K562 (cell line): ENCODE results near the gene TSG101. TPM values are rescaled to one million over a fixed set of nuclear protein-coding genes. Genes with fewer than 3 reads are reported as not detected.

Experiments
- ATAC-seq: fragments of 200-7000 bp; cut with Tn5 transposase; 3 replicates; pipeline ENCODE4 v1.9.1; 2020; ENCODE audit warnings: moderate library complexity
- BruUV-seq: library from RNA; stranded (reverse); fragments of 400-500 nt; replicated peaks from 2 replicates; lab custom pipeline; 2021; lab: Mats Ljungman, UMichigan
- CTCF ChIA-PET: fragments of 300-600 bp; formaldehyde crosslinking; extraction: SDS; loops from one replicate; lab custom pipeline; 2021; ENCODE audit warnings: low intra/inter-chr PET ratio; lab: Yijun Ruan, JAX
- POLR2A ChIA-PET: fragments of 300-600, 350-650 bp; sonication (Branson Sonifier 250); formaldehyde crosslinking; extraction: SDS; loops from one replicate; lab custom pipeline; 2021; ENCODE audit warnings: antibody characterized with exemption, inconsistent platforms; lab: Yijun Ruan, JAX
- DNase-seq, 4 experiments: peaks; one replicate each; pipeline versions ENCODE4 v3.0.0 to v3.0.0-alpha.2; 2011 to 2018; ENCODE audit warnings: low spot score in 3 of 4, mixed read lengths in 3 of 4; ENCODE audit errors: extremely low read depth in 1 of 4
- FAIRE-seq: peaks from 2 replicates; lab custom pipeline; 2011; peaks lifted over from hg19 to GRCh38; lab: Jason Lieb, UNC
- H2AFZ ChIP-seq: 2 replicates; pipeline ENCODE4 v1.6.0; 2011; ENCODE audit warnings: low read depth, low read length, control low read depth, inconsistent platforms
- H3K27ac ChIP-seq: fragments of 200-600 bp; 3 replicates; pipeline ENCODE4 v1.8.0; 2011; ENCODE audit warnings: low read depth, mild to moderate bottlenecking, control low read depth, inconsistent platforms, low read length, moderate library complexity, mixed read lengths; ENCODE audit errors: extremely low read depth
- H3K27me3 ChIP-seq, 2 experiments: fragments of 300-600 bp in 1 of 2; 2 replicates in 1 of 2; 3 replicates in 1 of 2; pipeline versions ENCODE4 v1.6.0 to v1.8.0; 2011; ENCODE audit warnings: inconsistent platforms in 2 of 2, low read length in 2 of 2, mild to moderate bottlenecking in 1 of 2, mixed read lengths in 1 of 2, moderate library complexity in 1 of 2; ENCODE audit not compliant: control insufficient read depth in 2 of 2, insufficient read depth in 2 of 2
- H3K36me3 ChIP-seq: fragments of 300-600 bp; 3 replicates; pipeline ENCODE4 v1.8.0; 2011; ENCODE audit warnings: mild to moderate bottlenecking, low read length, inconsistent platforms; ENCODE audit not compliant: control insufficient read depth, insufficient read depth
- H3K4me1 ChIP-seq, 2 experiments: fragments of 200-600 bp in 1 of 2; replicated peaks in 1 of 2; 2 replicates in 1 of 2; 3 replicates in 1 of 2; pipeline versions ENCODE4 v1.5.1 to v1.8.0; 2011; ENCODE audit warnings: inconsistent platforms in 2 of 2, low read length in 2 of 2, mild to moderate bottlenecking in 1 of 2, mixed read lengths in 1 of 2, moderate library complexity in 1 of 2; ENCODE audit not compliant: control insufficient read depth in 2 of 2, insufficient read depth in 2 of 2
- H3K4me2 ChIP-seq: 2 replicates; pipeline ENCODE4 v1.6.1; 2011; ENCODE audit warnings: low read length, control low read depth, inconsistent platforms, mixed read lengths; ENCODE audit not compliant: insufficient read depth
- H3K4me3 ChIP-seq: fragments of 200-600 bp; sonication (generic), shearing (Covaris generic); 2 replicates; pipeline ENCODE4 v1.5.1; 2016; ENCODE audit warnings: control low read depth, inconsistent platforms
- H3K79me2 ChIP-seq: fragments of 200-600 bp; 3 replicates; pipeline ENCODE4 v1.8.0; 2011; ENCODE audit warnings: low read length, inconsistent platforms; ENCODE audit not compliant: control insufficient read depth, insufficient read depth
- H3K9ac ChIP-seq, 2 experiments: 2 replicates each; pipeline versions ENCODE4 v1.6.0 to v1.6.1; 2011; ENCODE audit warnings: low read depth in 2 of 2, low read length in 2 of 2, control low read depth in 1 of 2, inconsistent platforms in 1 of 2, mild to moderate bottlenecking in 1 of 2, mixed read lengths in 1 of 2; ENCODE audit not compliant: insufficient read depth in 1 of 2
- H3K9me1 ChIP-seq: one replicate; pipeline ENCODE4 v1.6.0; 2011; ENCODE audit warnings: inconsistent platforms, mild to moderate bottlenecking, low read length, moderate library complexity; ENCODE audit not compliant: control insufficient read depth, insufficient read depth
- H3K9me3 ChIP-seq: replicated peaks from 2 replicates; pipeline ENCODE4 v1.5.1; 2011; ENCODE audit warnings: low read depth, low read length, inconsistent platforms; ENCODE audit not compliant: control insufficient read depth, insufficient read depth
- H4K20me1 ChIP-seq: replicated peaks from 2 replicates; pipeline ENCODE4 v1.6.1; 2011; ENCODE audit warnings: low read length, inconsistent platforms, mixed read lengths; ENCODE audit not compliant: control insufficient read depth, insufficient read depth
- ATF7 ChIP-seq: fragments of 450-650 bp; IDR thresholded peaks from 2 replicates; pipeline ENCODE4 v1.7.1; 2014; ENCODE audit warnings: mild to moderate bottlenecking, moderate library complexity
- CHD1 ChIP-seq: fragments of 200-600 bp; sonication (generic); IDR thresholded peaks from one replicate; pipeline ENCODE4 v1.6.1; 2012; ENCODE audit warnings: mild to moderate bottlenecking, moderate library complexity, low read length, inconsistent platforms
- ETV6 ChIP-seq, 3 experiments: fragments of 150-350 bp in 1 of 3; sonication (generic) in 1 of 3; formaldehyde crosslinking in 1 of 3; IDR thresholded peaks; 2 replicates each; pipeline versions ENCODE4 v1.6.1 to v1.8.0; 2014 to 2022; ENCODE audit warnings: borderline replicate concordance in 2 of 3, low read depth in 2 of 3, antibody characterized with exemption in 1 of 3, low read length in 1 of 3, mild to moderate bottlenecking in 1 of 3, missing genetic modification reagents in 1 of 3
- NFATC3 ChIP-seq: fragments of 450-650 bp; IDR thresholded peaks from 2 replicates; pipeline ENCODE4 v1.6.1; 2017; ENCODE audit warnings: mild to moderate bottlenecking
- SUPT5H ChIP-seq: fragments of 450-650 bp; IDR thresholded peaks from 2 replicates; pipeline ENCODE4 v1.6.1; 2016
- TFAM ChIP-seq: fragments of 250-450 bp; sonication (Bioruptor Pico); conservative IDR thresholded peaks from 2 replicates; pipeline ENCODE4 v1.5.0; 2021; ENCODE audit warnings: mild to moderate bottlenecking, moderate library complexity
- XRCC3 ChIP-seq: fragments of 450-650 bp; IDR thresholded peaks from 2 replicates; pipeline ENCODE4 v1.6.1; 2017; ENCODE audit warnings: mild to moderate bottlenecking, moderate library complexity
- ZNF384 ChIP-seq: IDR thresholded peaks from 2 replicates; pipeline ENCODE4 v1.6.1; 2012; ENCODE audit warnings: low read depth, low read length, improper control_type of control experiment
- ZNF431 ChIP-seq: sonication (generic); formaldehyde crosslinking; IDR thresholded peaks from 2 replicates; pipeline ENCODE4 v1.8.0; 2022; ENCODE audit warnings: mild to moderate bottlenecking, missing genetic modification reagents
- ZNF586 ChIP-seq: fragments of 450-650 bp; formaldehyde crosslinking; conservative IDR thresholded peaks from 2 replicates; pipeline ENCODE4 v1.4.0; 2020; ENCODE audit warnings: mild to moderate bottlenecking, moderate library complexity
- WGBS: fragments of 100-300 bp; shearing (Covaris generic); methylation state at CpG from one replicate; pipeline ENCODE4 v1.1.6; 2016; ENCODE audit warnings: low coverage, mixed read lengths; ENCODE audit not compliant: insufficient coverage; ENCODE audit errors: missing lambda C conversion rate; 5-methylcytosine and 5-hydroxymethylcytosine counted together
- in situ Hi-C: fragments of 300-500 bp; cut with MboI; formaldehyde crosslinking; loops from 4 replicates; pipeline ENCODE4 v1.15.0; 2018; ENCODE audit warnings: inconsistent platforms, mixed read lengths
- intact Hi-C: fragments of 100-400 bp; cut with micrococcal nuclease; formaldehyde crosslinking; loops from 2 replicates; pipeline ENCODE4 v1.14.2; 2022
- polyA plus RNA-seq, 8 experiments: library from polyadenylated mRNA; depleted of rRNA in 4 of 8; stranded (reverse) in 5 of 8; unstranded in 3 of 8; fragments of >200 nt; fragmentation: Nextera tagmentation in 2 of 8; fragmentation: Illumina TruSeq in 1 of 8; extraction: Ambion mirVana in 2 of 8; extraction: Trizol in 1 of 8; gene quantifications; 2 replicates each; pipeline versions ENCODE4 v1.2.1 to v1.2.3, GENCODE V29; 2011 to 2014; ENCODE audit warnings: inconsistent platforms in 1 of 8, missing spikeins in 1 of 8
- total RNA-seq, 7 experiments: library from RNA; depleted of rRNA in 6 of 7; stranded (reverse); fragments of >200 nt in 6 of 7; fragmentation: Illumina TruSeq in 2 of 7; extraction: Trizol in 2 of 7; gene quantifications; 2 replicates each; pipeline versions ENCODE4 v1.2.1 to v1.2.3, GENCODE V29; 2011 to 2021; ENCODE audit warnings: low replicate concordance in 1 of 7
- TF ChIP-seq, protein P1 (sequence below): sonication (generic); formaldehyde crosslinking; IDR thresholded peaks from 2 replicates; pipeline ENCODE4 v1.8.0; 2022; ENCODE audit warnings: missing genetic modification reagents, mild to moderate bottlenecking, moderate library complexity, borderline replicate concordance
- TF ChIP-seq, protein P2 (sequence below), 3 experiments: IDR thresholded peaks in 2 of 3; conservative IDR thresholded peaks in 1 of 3; 2 replicates each; pipeline ENCODE4 v1.5.1; 2011 to 2012; ENCODE audit warnings: low read length in 3 of 3, mild to moderate bottlenecking in 3 of 3, control low read depth in 2 of 3, improper control_type of control experiment in 1 of 3, inconsistent platforms in 1 of 3, low read depth in 1 of 3, mixed read lengths in 1 of 3, moderate library complexity in 1 of 3; ENCODE audit not compliant: insufficient read depth in 2 of 3
- TF ChIP-seq, protein P3 (sequence below): fragments of 450-650 bp; conservative IDR thresholded peaks from 2 replicates; pipeline ENCODE4 v1.6.1; 2016; ENCODE audit warnings: missing genetic modification characterization, low read depth, mild to moderate bottlenecking, control low read depth, missing compliant biosample characterization

The TSG101 gene
- total and polyA plus RNA-seq, 9 of the 15 experiments (the other 6 are each of a cell fraction or from before 2014, with no cell fraction given) = 24.6 to 141 (median 60.0) TPM

DNA sequence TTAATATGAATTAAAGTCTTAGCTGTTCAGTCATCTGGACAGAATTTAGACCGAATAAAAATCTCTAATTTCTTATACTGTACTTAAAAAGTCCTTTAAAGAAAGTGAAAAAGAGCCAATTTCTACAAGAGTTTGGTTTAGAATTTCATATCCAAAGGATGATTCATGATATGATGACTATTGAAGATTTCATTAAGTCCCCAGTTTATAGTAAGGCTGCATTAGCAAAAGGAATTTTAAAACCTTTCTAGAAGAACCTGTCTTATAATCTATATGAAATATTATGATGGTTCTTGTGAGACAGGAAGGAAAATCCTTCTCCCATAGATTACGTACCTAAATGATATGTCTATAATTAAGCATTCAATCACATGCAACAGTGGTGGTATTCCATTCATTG, 34.8 kb downstream of the TSG101 start:
- intact Hi-C loops (no loop called here), in situ Hi-C loops (no loop called here)
- H3K4me2 ChIP-seq = no peak overlapping the region
- ATAC-seq (no peak), FAIRE-seq (peak; percentile 46), DNase-seq (no peak)
- H3K9ac ChIP-seq = no peak overlapping the region
- no peaks in the 10 kb centered on the region for H3K79me2 ChIP-seq
- H3K4me1 ChIP-seq = peaks cover 4 to 11% of the 10 kb centered on the region in 2 experiments; a peak in 3 of 5 replicates
- H3K4me3 ChIP-seq = no peak overlapping the region
- H3K27me3 ChIP-seq = no peaks in the 10 kb centered on the region
- peaks cover 15% of the 10 kb centered on the region; the same call in 2 of the 3 replicates for H3K36me3 ChIP-seq
- no peaks in the 10 kb centered on the region for H3K9me3 ChIP-seq
- no peak overlapping the region for H2AFZ ChIP-seq
- no peak overlapping the region for H3K27ac ChIP-seq
- no TSS peak for BruUV-seq
- CTCF ChIA-PET = no interaction called here
- POLR2A ChIA-PET = interaction anchor here (0.6 to 1.5 kb wide), 5 partner anchors 9 to 82 kb away, joined by 3 to 4 read pairs (median 3); no protein-coding TSS in a partner anchor
- no peaks in the 10 kb centered on the region for H3K9me1 ChIP-seq
- peaks cover 10% of the 10 kb centered on the region; the same call in 1 of the 2 replicates for H4K20me1 ChIP-seq
- 96% methylated on average over 2 of the region's 2 CpGs for WGBS
- TF ChIP-seq, protein P1, sequence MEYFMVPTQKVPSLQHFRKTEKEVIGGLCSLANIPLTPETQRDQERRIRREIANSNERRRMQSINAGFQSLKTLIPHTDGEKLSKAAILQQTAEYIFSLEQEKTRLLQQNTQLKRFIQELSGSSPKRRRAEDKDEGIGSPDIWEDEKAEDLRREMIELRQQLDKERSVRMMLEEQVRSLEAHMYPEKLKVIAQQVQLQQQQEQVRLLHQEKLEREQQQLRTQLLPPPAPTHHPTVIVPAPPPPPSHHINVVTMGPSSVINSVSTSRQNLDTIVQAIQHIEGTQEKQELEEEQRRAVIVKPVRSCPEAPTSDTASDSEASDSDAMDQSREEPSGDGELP (CRISPR knock-in tag) = no peak
- TF ChIP-seq ZNF431 (CRISPR knock-in tag) (no peak), TFAM (CRISPR knock-in tag) (no peak), XRCC3 (no peak), NFATC3 (no peak), ZNF586 (CRISPR knock-in tag) (no peak), ETV6 (IDR thresholded peaks at IDR 0.05; ENCODE audit: borderline replicate concordance in 1 of 2, low read depth in 2 of 2, low read length in 1 of 2) (no peak), ETV6 (CRISPR knock-in tag; IDR thresholded peaks at IDR 0.05; ENCODE audit: borderline replicate concordance) (no peak), ATF7 (no peak), SUPT5H (no peak), ZNF384 (no peak), CHD1 (no peak)
- TF ChIP-seq, protein P2, sequence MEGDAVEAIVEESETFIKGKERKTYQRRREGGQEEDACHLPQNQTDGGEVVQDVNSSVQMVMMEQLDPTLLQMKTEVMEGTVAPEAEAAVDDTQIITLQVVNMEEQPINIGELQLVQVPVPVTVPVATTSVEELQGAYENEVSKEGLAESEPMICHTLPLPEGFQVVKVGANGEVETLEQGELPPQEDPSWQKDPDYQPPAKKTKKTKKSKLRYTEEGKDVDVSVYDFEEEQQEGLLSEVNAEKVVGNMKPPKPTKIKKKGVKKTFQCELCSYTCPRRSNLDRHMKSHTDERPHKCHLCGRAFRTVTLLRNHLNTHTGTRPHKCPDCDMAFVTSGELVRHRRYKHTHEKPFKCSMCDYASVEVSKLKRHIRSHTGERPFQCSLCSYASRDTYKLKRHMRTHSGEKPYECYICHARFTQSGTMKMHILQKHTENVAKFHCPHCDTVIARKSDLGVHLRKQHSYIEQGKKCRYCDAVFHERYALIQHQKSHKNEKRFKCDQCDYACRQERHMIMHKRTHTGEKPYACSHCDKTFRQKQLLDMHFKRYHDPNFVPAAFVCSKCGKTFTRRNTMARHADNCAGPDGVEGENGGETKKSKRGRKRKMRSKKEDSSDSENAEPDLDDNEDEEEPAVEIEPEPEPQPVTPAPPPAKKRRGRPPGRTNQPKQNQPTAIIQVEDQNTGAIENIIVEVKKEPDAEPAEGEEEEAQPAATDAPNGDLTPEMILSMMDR (IDR thresholded peaks at IDR 0.05 in 2 of 3, conservative IDR thresholded peaks at IDR 0.05 in 1 of 3; ENCODE audit: insufficient read depth in 2 of 3, low read depth in 1 of 3, low read length in 3 of 3) = no peak
- TF ChIP-seq, protein P3, sequence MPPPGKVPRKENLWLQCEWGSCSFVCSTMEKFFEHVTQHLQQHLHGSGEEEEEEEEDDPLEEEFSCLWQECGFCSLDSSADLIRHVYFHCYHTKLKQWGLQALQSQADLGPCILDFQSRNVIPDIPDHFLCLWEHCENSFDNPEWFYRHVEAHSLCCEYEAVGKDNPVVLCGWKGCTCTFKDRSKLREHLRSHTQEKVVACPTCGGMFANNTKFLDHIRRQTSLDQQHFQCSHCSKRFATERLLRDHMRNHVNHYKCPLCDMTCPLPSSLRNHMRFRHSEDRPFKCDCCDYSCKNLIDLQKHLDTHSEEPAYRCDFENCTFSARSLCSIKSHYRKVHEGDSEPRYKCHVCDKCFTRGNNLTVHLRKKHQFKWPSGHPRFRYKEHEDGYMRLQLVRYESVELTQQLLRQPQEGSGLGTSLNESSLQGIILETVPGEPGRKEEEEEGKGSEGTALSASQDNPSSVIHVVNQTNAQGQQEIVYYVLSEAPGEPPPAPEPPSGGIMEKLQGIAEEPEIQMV (tag) = no peak
